H9 (cell line): ENCODE measurements around the gene FHL2. TPM values are rescaled to one million over a fixed set of nuclear protein-coding genes. Genes with fewer than 3 reads are reported as not detected.

Experiments used
- DNase-seq: peaks from one replicate; pipeline ENCODE4 v3.0.0-alpha.2; 2017
- H2AFZ ChIP-seq: one replicate; pipeline ENCODE4 v1.6.1; 2013; ENCODE audit warnings: mild to moderate bottlenecking, low read length, control low read depth, moderate library complexity
- H2AK5ac ChIP-seq: 2 replicates; pipeline ENCODE4 v1.6.1; 2013; ENCODE audit warnings: low read length, control low read depth, mixed read lengths; ENCODE audit not compliant: insufficient read length
- H2BK120ac ChIP-seq: one replicate; pipeline ENCODE4 v1.6.1; 2013; ENCODE audit warnings: low read depth, mild to moderate bottlenecking, low read length, control low read depth, inconsistent platforms; ENCODE audit not compliant: poor library complexity, severe bottlenecking
- H2BK12ac ChIP-seq: 2 replicates; pipeline ENCODE4 v1.6.1; 2013; ENCODE audit warnings: low read length, control low read depth, mixed read lengths, low read depth; ENCODE audit not compliant: insufficient read length
- H2BK15ac ChIP-seq: 2 replicates; pipeline ENCODE4 v1.6.1; 2013; ENCODE audit warnings: low read depth, low read length, control low read depth
- H2BK20ac ChIP-seq: one replicate; pipeline ENCODE4 v1.6.1; 2013; ENCODE audit warnings: low read depth, mild to moderate bottlenecking, low read length, control low read depth, inconsistent platforms; ENCODE audit not compliant: poor library complexity, severe bottlenecking
- H2BK5ac ChIP-seq: 2 replicates; pipeline ENCODE4 v1.6.1; 2013; ENCODE audit warnings: low read length, control low read depth, mixed read lengths; ENCODE audit not compliant: insufficient read length
- H3K14ac ChIP-seq: 2 replicates; pipeline ENCODE4 v1.6.1; 2013; ENCODE audit warnings: low read length, control low read depth; ENCODE audit not compliant: insufficient read depth
- H3K18ac ChIP-seq: 2 replicates; pipeline ENCODE4 v1.6.1; 2013; ENCODE audit warnings: low read depth, mild to moderate bottlenecking, mixed read lengths, low read length, control low read depth; ENCODE audit not compliant: insufficient read length
- H3K23ac ChIP-seq: 2 replicates; pipeline ENCODE4 v1.6.1; 2013; ENCODE audit warnings: low read length, control low read depth, mixed read lengths, low read depth; ENCODE audit not compliant: insufficient read length
- H3K23me2 ChIP-seq: 2 replicates; pipeline ENCODE4 v1.6.1; 2013; ENCODE audit warnings: low read depth, mild to moderate bottlenecking, mixed read lengths, low read length, control low read depth; ENCODE audit not compliant: insufficient read length, poor library complexity, severe bottlenecking
- H3K27ac ChIP-seq: 2 replicates; pipeline ENCODE4 v1.5.1; 2013; ENCODE audit warnings: low read length, control low read depth, mixed read lengths, low read depth; ENCODE audit not compliant: insufficient read length
- H3K27me3 ChIP-seq: 2 replicates; pipeline ENCODE4 v1.6.1; 2013; ENCODE audit warnings: low read length, control low read depth, inconsistent platforms; ENCODE audit not compliant: insufficient read depth
- H3K4ac ChIP-seq: 2 replicates; pipeline ENCODE4 v1.6.1; 2013; ENCODE audit warnings: low read depth, mild to moderate bottlenecking, control low read depth, inconsistent platforms, low read length, moderate library complexity
- H3K4me1 ChIP-seq: 2 replicates; pipeline ENCODE4 v1.6.1; 2013; ENCODE audit warnings: low read length, control low read depth, inconsistent platforms; ENCODE audit not compliant: insufficient read depth
- H3K4me2 ChIP-seq: 2 replicates; pipeline ENCODE4 v1.6.1; 2013; ENCODE audit warnings: low read length, control low read depth, mixed read lengths; ENCODE audit not compliant: insufficient read length, insufficient read depth
- H3K56ac ChIP-seq: 2 replicates; pipeline ENCODE4 v1.6.1; 2013; ENCODE audit warnings: low read depth, mild to moderate bottlenecking, mixed read lengths, low read length, control low read depth; ENCODE audit not compliant: insufficient read length
- H3K79me1 ChIP-seq: 2 replicates; pipeline ENCODE4 v1.6.1; 2013; ENCODE audit warnings: low read depth, mild to moderate bottlenecking, moderate library complexity, low read length, control low read depth, inconsistent platforms; ENCODE audit not compliant: insufficient read depth, poor library complexity, severe bottlenecking
- H3K79me2 ChIP-seq: 2 replicates; pipeline ENCODE4 v1.6.1; 2013; ENCODE audit warnings: low read length, control low read depth, inconsistent platforms; ENCODE audit not compliant: insufficient read depth
- H3K9ac ChIP-seq: 2 replicates; pipeline ENCODE4 v1.6.1; 2013; ENCODE audit warnings: low read length, control low read depth, mixed read lengths; ENCODE audit not compliant: insufficient read length; ENCODE audit errors: extremely low read depth
- H3K9me3 ChIP-seq: one replicate; pipeline ENCODE4 v1.6.1; 2013; ENCODE audit warnings: low read depth, low read length, inconsistent platforms; ENCODE audit not compliant: control insufficient read depth
- H3T11ph ChIP-seq: one replicate; pipeline ENCODE4 v1.6.1; 2013; ENCODE audit warnings: mild to moderate bottlenecking, low read length, control low read depth, inconsistent platforms
- H4K20me1 ChIP-seq: one replicate; pipeline ENCODE4 v1.6.1; 2013; ENCODE audit not compliant: control insufficient read depth, insufficient read length, insufficient read depth
- H4K5ac ChIP-seq: 2 replicates; pipeline ENCODE4 v1.6.1; 2013; ENCODE audit warnings: low read depth, mild to moderate bottlenecking, mixed read lengths, low read length, control low read depth; ENCODE audit not compliant: insufficient read length
- H4K8ac ChIP-seq: replicated peaks from 2 replicates; pipeline ENCODE4 v1.6.1; 2013; ENCODE audit warnings: low read length, control low read depth, mixed read lengths, low read depth; ENCODE audit not compliant: insufficient read length
- H4K91ac ChIP-seq: 2 replicates; pipeline ENCODE4 v1.6.1; 2013; ENCODE audit warnings: low read depth, mild to moderate bottlenecking, moderate library complexity, mixed read lengths, low read length, control low read depth; ENCODE audit not compliant: insufficient read length
- H3K27ac Mint-ChIP-seq, 3 experiments: 2 replicates in 2 of 3; 3 replicates in 1 of 3; pipeline ENCODE4 v1.8.0; 2020 to 2021; ENCODE audit warnings: mixed read lengths in 3 of 3, mild to moderate bottlenecking in 1 of 3, moderate library complexity in 1 of 3
- H3K27me3 Mint-ChIP-seq: 2 replicates; pipeline ENCODE4 v1.8.0; 2021; ENCODE audit warnings: low read depth, mild to moderate bottlenecking, moderate library complexity, mixed read lengths
- H3K36me3 Mint-ChIP-seq, 3 experiments: 2 replicates in 2 of 3; 3 replicates in 1 of 3; pipeline ENCODE4 v1.8.0; 2020 to 2021; ENCODE audit warnings: low read depth in 3 of 3, mixed read lengths in 3 of 3; ENCODE audit not compliant: insufficient read depth in 1 of 3
- H3K4me1 Mint-ChIP-seq, 2 experiments: 2 replicates each; pipeline ENCODE4 v1.8.0; 2020; ENCODE audit warnings: mixed read lengths in 2 of 2
- H3K4me3 Mint-ChIP-seq, 2 experiments: 2 replicates in 1 of 2; 3 replicates in 1 of 2; pipeline ENCODE4 v1.8.0; 2020 to 2021; ENCODE audit warnings: mild to moderate bottlenecking in 2 of 2, mixed read lengths in 2 of 2, moderate library complexity in 1 of 2
- H3K9me3 Mint-ChIP-seq, 2 experiments: 2 replicates in 1 of 2; 3 replicates in 1 of 2; pipeline ENCODE4 v1.8.0; 2020; ENCODE audit warnings: mild to moderate bottlenecking in 2 of 2, mixed read lengths in 2 of 2, moderate library complexity in 1 of 2
- WGBS: extraction: QIAGEN DNeasy Blood & Tissue Kit; methylation state at CpG from one replicate; pipeline ENCODE4 v1.1.7; 2013; ENCODE audit warnings: missing lambda C conversion rate, low lambda C conversion rate, mixed read lengths; ENCODE audit not compliant: insufficient read length; ENCODE audit errors: extremely low coverage; 5-methylcytosine and 5-hydroxymethylcytosine counted together
- total RNA-seq: library from RNA; stranded (reverse); gene quantifications from 2 replicates; pipeline ENCODE4 v1.2.1, GENCODE V29; 2021
- TF ChIP-seq, protein P1 (sequence below): fragments of 200-600 bp; sonication (generic); conservative IDR thresholded peaks from 3 replicates; pipeline ENCODE4 v1.8.0; 2021; ENCODE audit warnings: antibody characterized with exemption, mild to moderate bottlenecking

Gene FHL2
- total RNA-seq, 1 experiment from 2014 or later = 34.9 TPM

DNA sequence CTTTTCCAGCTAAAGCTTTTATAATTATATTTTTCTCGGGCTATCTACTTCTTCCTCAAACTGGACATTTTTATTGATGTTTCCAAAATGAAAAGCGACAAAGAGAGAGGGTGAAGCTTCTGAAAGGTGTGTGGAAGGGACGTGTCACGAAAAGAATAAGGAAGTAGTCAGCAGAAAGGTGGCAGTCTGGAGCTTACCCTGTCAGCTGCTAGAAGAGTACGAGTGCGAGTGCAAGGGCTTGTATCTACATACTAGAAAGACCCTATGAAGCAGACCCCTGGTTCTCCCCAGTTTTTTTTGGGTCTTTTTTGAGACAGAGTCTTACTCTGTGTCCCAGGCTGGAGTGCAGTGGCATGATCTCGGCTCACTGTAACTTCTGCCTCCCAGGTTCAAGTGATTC, 14.6 kb downstream of the FHL2 start:
- no peaks in the 10 kb centered on the region for H3K9me3 Mint-ChIP-seq
- H2BK120ac ChIP-seq = no peak overlapping the region
- H2BK15ac ChIP-seq = no peak overlapping the region
- H3K56ac ChIP-seq = no peak overlapping the region
- H3K27ac Mint-ChIP-seq = no peak overlapping the region
- no peak overlapping the region for H3K27ac ChIP-seq
- no peaks in the 10 kb centered on the region for H3K79me1 ChIP-seq
- H2BK5ac ChIP-seq = no peak overlapping the region
- no peaks in the 10 kb centered on the region for H4K20me1 ChIP-seq
- no peak overlapping the region for H3K23ac ChIP-seq
- no peak overlapping the region for H4K5ac ChIP-seq
- H3K79me2 ChIP-seq = no peaks in the 10 kb centered on the region
- H2BK20ac ChIP-seq = no peak overlapping the region
- no peaks in the 10 kb centered on the region for H3K4me1 ChIP-seq
- H3K4me2 ChIP-seq = no peak overlapping the region
- no peaks in the 10 kb centered on the region for H3K27me3 ChIP-seq
- H3K14ac ChIP-seq = no peak overlapping the region
- no peak overlapping the region for H3K9ac ChIP-seq
- no peak overlapping the region for H2AK5ac ChIP-seq
- peaks cover 7 to 57% (median 44%) of the 10 kb centered on the region in 3 experiments for H3K36me3 Mint-ChIP-seq
- no peak overlapping the region for H3K4me3 Mint-ChIP-seq
- DNase-seq = no peak
- no peak overlapping the region for H2BK12ac ChIP-seq
- H3K4me1 Mint-ChIP-seq = no peaks in the 10 kb centered on the region
- no peak overlapping the region for H4K91ac ChIP-seq
- WGBS = no CpG with 5 or more reads among the region's 7 CpGs
- no peak overlapping the region for H3K18ac ChIP-seq
- no peaks in the 10 kb centered on the region; the same call in 1 of the 2 replicates for H3K27me3 Mint-ChIP-seq
- H3T11ph ChIP-seq = no peak overlapping the region
- H2AFZ ChIP-seq = no peak overlapping the region
- TF ChIP-seq, protein P1, sequence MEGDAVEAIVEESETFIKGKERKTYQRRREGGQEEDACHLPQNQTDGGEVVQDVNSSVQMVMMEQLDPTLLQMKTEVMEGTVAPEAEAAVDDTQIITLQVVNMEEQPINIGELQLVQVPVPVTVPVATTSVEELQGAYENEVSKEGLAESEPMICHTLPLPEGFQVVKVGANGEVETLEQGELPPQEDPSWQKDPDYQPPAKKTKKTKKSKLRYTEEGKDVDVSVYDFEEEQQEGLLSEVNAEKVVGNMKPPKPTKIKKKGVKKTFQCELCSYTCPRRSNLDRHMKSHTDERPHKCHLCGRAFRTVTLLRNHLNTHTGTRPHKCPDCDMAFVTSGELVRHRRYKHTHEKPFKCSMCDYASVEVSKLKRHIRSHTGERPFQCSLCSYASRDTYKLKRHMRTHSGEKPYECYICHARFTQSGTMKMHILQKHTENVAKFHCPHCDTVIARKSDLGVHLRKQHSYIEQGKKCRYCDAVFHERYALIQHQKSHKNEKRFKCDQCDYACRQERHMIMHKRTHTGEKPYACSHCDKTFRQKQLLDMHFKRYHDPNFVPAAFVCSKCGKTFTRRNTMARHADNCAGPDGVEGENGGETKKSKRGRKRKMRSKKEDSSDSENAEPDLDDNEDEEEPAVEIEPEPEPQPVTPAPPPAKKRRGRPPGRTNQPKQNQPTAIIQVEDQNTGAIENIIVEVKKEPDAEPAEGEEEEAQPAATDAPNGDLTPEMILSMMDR = no peak
- H3K23me2 ChIP-seq = no peaks in the 10 kb centered on the region
- H3K4ac ChIP-seq = no peak overlapping the region
- H4K8ac ChIP-seq = no peak overlapping the region
- H3K9me3 ChIP-seq = no peaks in the 10 kb centered on the region
